Ovary (tissue), 9 donors: ENCODE data around the gene RMI2. TPM values are rescaled to one million over a fixed set of nuclear protein-coding genes. Genes with fewer than 3 reads are reported as not detected.
A peak's percentile ranks its signal among the peaks of the same experiment; 100 is the strongest.

ENCODE experiments used
- DNase-seq, 5 donors: peaks; one replicate each; pipeline ENCODE4 v3.0.0-alpha.2; 2019 to 2020
- H3K27ac ChIP-seq, 2 donors: fragments of 200-600 bp; one replicate each; pipeline versions ENCODE4 v1.5.1 to v1.8.0; 2019 to 2022
- H3K27me3 ChIP-seq: fragments of 200-600 bp; one replicate; pipeline ENCODE4 v1.8.0; 2022
- H3K36me3 ChIP-seq: fragments of 200-600 bp; sonication (generic); one replicate; pipeline ENCODE4 v1.5.1; 2019
- H3K4me1 ChIP-seq: one replicate; pipeline ENCODE4 v1.8.1; 2013; ENCODE audit warnings: mild to moderate bottlenecking, moderate library complexity; ENCODE audit not compliant: insufficient read depth
- H3K4me3 ChIP-seq: fragments of 200-600 bp; sonication (generic); one replicate; pipeline ENCODE4 v1.5.1; 2017
- H3K9me3 ChIP-seq, 2 donors: fragments of 200-600 bp in 1 of 2; sonication (generic) in 1 of 2; one replicate each; pipeline versions ENCODE4 v1.5.1 to v1.8.1; 2013 to 2019; ENCODE audit warnings: mild to moderate bottlenecking in 1 of 2, moderate library complexity in 1 of 2
- EP300 ChIP-seq: sonication (generic); formaldehyde crosslinking; IDR thresholded peaks from one replicate; pipeline ENCODE4 v1.6.1; 2017; ENCODE audit warnings: antibody characterized with exemption
- POLR2A ChIP-seq: fragments of 450-650 bp; IDR thresholded peaks from one replicate; pipeline ENCODE4 v1.6.1; 2017; ENCODE audit warnings: antibody characterized with exemption, mild to moderate bottlenecking, moderate library complexity
- WGBS, 3 donors: extraction: QIAGEN DNeasy Blood & Tissue Kit in 1 of 3; methylation state at CpG; one replicate each; pipeline versions ENCODE4 v1.1.5 to v1.1.7; 2013 to 2017; 5-methylcytosine and 5-hydroxymethylcytosine counted together
- intact Hi-C, 4 donors: fragments of 100-400 bp; cut with DNase I; formaldehyde crosslinking; loops; one replicate each; pipeline versions ENCODE4 v1.11.0 to v1.15.1; 2022 to 2023
- polyA plus RNA-seq, 2 donors: library from polyadenylated mRNA; stranded (reverse); fragments of 200-250 nt in 1 of 2; fragments of 350-450 nt in 1 of 2; fragmentation: Illumina TruSeq in 1 of 2; extraction: RNeasy Lipid Tissue Mini Kit (QIAGEN cat#74804) in 1 of 2; gene quantifications; one replicate each; pipeline ENCODE4 v1.2.3, GENCODE V29; 2013 to 2014
- total RNA-seq, 7 donors: library from RNA; depleted of rRNA in 2 of 7; stranded (reverse); fragments of >200 nt in 2 of 7; fragmentation: NEBNext Ultra II Directional in 3 of 7; extraction: Animal tissue kit (Norgen Biotek cat#: 25700) in 3 of 7; gene quantifications; one replicate each; pipeline versions ENCODE4 v1.1.0 to v1.2.4, GENCODE V29; 2016 to 2023
- TF ChIP-seq, protein P1 (sequence below), 3 donors: fragments of 450-650 bp in 2 of 3; fragments of 200-600 bp in 1 of 3; IDR thresholded peaks; one replicate each; pipeline versions ENCODE4 v1.5.1 to v1.8.0; 2016 to 2022; ENCODE audit warnings: antibody characterized with exemption in 3 of 3, mild to moderate bottlenecking in 1 of 3
- donor health status: DM: no; HTN: no; CAD: no; lungs with moderate emphysema.
- donor health status: DM: no; HTN: no; CAD: no.
- donor health status: Bipolar disorder and iron deficiency.
- donor health status: DM: yes; HTN: yes; CAD: no.
- donor health status: DM: no; HTN: no; CAD: no.
- donor health status: DM: yes; HTN: yes; CAD: no.

RMI2 gene
- total and polyA plus RNA-seq, 9 donors = 1.6 to 6.7 (median 3.2) TPM

DNA sequence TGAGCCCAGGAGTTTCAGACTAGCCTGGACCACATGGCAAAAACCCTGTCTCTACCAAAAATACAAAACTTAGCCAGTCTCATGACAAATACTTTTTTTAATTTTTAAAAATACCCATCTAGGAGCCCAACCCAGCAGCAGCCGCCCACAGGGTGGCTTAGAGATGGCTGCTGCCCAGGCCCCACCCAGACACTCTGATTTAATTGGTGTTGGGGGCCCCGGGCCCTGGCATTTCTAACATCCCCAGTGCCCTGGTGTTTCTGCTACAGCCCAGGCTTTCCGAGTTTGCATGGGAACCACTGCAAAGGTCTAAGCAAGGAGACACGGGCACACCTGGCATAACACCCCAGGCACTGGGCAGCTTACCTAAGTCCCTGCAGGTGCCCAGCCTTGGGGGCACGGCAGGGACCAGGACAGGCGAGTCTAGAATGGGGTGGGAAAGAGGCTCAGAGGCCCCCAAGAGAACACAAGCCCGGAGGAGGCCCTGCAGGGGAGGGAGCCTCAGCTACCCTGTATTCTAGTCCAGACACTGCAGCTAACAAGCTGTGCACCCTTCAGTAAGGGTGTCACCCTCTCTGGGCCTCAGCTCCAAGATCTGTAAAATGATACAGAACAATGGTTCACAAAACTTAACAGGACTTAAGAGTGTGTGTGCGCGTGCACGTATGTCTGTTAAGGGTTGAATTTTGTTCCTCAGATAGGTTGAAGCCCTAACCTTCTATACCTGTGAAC is 48.8 kb downstream of the RMI2 start:
- H3K4me1 ChIP-seq = peaks cover 1% of the 10 kb centered on the region
- TF ChIP-seq, protein P1, sequence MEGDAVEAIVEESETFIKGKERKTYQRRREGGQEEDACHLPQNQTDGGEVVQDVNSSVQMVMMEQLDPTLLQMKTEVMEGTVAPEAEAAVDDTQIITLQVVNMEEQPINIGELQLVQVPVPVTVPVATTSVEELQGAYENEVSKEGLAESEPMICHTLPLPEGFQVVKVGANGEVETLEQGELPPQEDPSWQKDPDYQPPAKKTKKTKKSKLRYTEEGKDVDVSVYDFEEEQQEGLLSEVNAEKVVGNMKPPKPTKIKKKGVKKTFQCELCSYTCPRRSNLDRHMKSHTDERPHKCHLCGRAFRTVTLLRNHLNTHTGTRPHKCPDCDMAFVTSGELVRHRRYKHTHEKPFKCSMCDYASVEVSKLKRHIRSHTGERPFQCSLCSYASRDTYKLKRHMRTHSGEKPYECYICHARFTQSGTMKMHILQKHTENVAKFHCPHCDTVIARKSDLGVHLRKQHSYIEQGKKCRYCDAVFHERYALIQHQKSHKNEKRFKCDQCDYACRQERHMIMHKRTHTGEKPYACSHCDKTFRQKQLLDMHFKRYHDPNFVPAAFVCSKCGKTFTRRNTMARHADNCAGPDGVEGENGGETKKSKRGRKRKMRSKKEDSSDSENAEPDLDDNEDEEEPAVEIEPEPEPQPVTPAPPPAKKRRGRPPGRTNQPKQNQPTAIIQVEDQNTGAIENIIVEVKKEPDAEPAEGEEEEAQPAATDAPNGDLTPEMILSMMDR (IDR thresholded peaks at IDR 0.05) = no peak
- no peak for TF ChIP-seq EP300
- TF ChIP-seq POLR2A = no peak
- H3K36me3 ChIP-seq = no peaks in the 10 kb centered on the region
- no peaks in the 10 kb centered on the region for H3K27me3 ChIP-seq
- no peak overlapping the region for H3K27ac ChIP-seq
- intact Hi-C loops = loop anchor here in 3 of 4 donors (10.0 kb wide), 3 partner anchors 321 to 671 kb away; no protein-coding TSS in a partner anchor
- no peak overlapping the region for H3K4me3 ChIP-seq
- H3K9me3 ChIP-seq = no peaks in the 10 kb centered on the region
- no peak for DNase-seq
- WGBS, 3 donors = 88 to 92% (median 90%) methylated on average over 10 of the region's 10 CpGs

DNA sequence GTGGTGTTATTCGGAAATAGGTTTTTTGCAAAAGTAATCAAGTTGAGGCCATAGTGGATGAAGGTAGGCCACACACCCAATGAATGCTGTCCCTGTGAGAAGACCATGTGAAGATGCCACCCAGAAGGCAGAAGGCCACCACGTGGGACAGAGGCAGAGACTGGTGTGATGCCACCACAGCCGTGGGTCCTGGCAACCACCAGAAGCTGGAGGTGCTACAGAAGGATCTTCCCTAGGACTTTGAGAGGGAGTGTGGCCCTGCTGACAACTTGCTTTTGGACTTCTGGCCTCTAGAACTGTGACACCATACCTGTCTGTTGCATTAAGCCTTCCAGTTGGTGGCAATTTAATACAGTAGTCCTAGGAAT is 49.3 kb downstream of the RMI2 start:
- Histone ChIP-seq H3K27me3 (no peaks in the 10 kb centered on the region), H3K9me3 (no peaks in the 10 kb centered on the region), H3K4me3 (no peak overlapping the region), H3K27ac (no peak overlapping the region), H3K4me1 (peaks cover 1% of the 10 kb centered on the region), H3K36me3 (no peaks in the 10 kb centered on the region)
- intact Hi-C loops = loop anchor here in 3 of 4 donors (10.0 kb wide), 3 partner anchors 320 to 670 kb away; no protein-coding TSS in a partner anchor
- DNase-seq = no peak
- TF ChIP-seq, protein P1 (IDR thresholded peaks at IDR 0.05) = no peak
- TF ChIP-seq POLR2A = no peak
- TF ChIP-seq EP300 = no peak
- 60 to 78% (median 77%) methylated on average over 3 of the region's 3 CpGs for WGBS, 3 donors

- Histone ChIP-seq H3K36me3 (no peaks in the 10 kb centered on the region), H3K4me1 (peaks cover 1% of the 10 kb centered on the region), H3K4me3 (no peak overlapping the region), H3K9me3 (no peaks in the 10 kb centered on the region), H3K27ac (no peak overlapping the region), H3K27me3 (no peaks in the 10 kb centered on the region)
- DNase-seq = peak in 1 of 5 donors; percentile 21
- TF ChIP-seq POLR2A = no peak
- TF ChIP-seq EP300 = no peak
- TF ChIP-seq, protein P1 (IDR thresholded peaks at IDR 0.05) = no peak
- intact Hi-C loops = loop anchor here (5.0 to 10.0 kb wide), 10 partner anchors 137 to 672 kb away; no protein-coding TSS in a partner anchor
- WGBS, 3 donors = 62 to 71% (median 66%) methylated on average over 22 of the region's 22 CpGs
Measured at GRCh38 chr16:11395008-11395948, 50.0 kb downstream of the RMI2 start.

- DNase-seq = no peak
- intact Hi-C loops = loop anchor here (5.0 to 10.0 kb wide), 10 partner anchors 136 to 671 kb away; no protein-coding TSS in a partner anchor
- WGBS, 3 donors = 2 to 18% (median 10%) methylated on average over 3 of the region's 3 CpGs
- Histone ChIP-seq H3K27me3 (no peaks in the 10 kb centered on the region), H3K4me1 (peaks cover 1% of the 10 kb centered on the region), H3K36me3 (no peaks in the 10 kb centered on the region), H3K9me3 (no peaks in the 10 kb centered on the region), H3K4me3 (no peak overlapping the region), H3K27ac (no peak overlapping the region)
- TF ChIP-seq POLR2A = no peak
- TF ChIP-seq EP300 = no peak
- TF ChIP-seq, protein P1 (IDR thresholded peaks at IDR 0.05) = no peak
Measured at GRCh38 chr16:11395949-11396240, 50.6 kb downstream of the RMI2 start.
